Erythroblast (primary cell): ENCODE results near the gene SV2B.

Experiments used
- GATA1 ChIP-seq: IDR thresholded peaks from 2 replicates; pipeline ENCODE4 v1.6.1; 2011; ENCODE audit warnings: low read depth, mild to moderate bottlenecking, control low read depth, low read length, moderate library complexity
- POLR2A ChIP-seq: IDR thresholded peaks from 2 replicates; pipeline ENCODE4 v1.6.1; 2011; ENCODE audit warnings: mild to moderate bottlenecking, low read length

DNA sequence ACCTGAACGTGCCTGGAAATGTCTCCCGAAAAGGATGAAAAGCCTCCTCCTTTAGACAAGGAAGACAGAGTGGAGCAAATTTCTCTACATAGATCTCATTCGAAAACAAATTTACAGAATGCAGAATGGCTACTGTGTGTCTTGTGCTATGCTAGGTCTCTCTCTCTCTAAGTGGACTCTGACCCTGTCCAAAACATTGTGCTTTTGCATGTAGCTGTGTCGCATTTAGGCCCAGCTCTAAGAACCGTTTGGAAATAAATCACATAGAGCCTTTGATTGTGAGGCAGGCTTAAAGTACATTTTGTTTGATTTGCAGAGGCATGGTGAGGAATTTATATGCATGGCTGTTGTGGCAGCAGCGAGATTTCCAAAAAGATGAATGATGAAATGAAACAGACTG, 198.0 kb downstream of the SV2B start:
- no peak for TF ChIP-seq POLR2A
- no peak for TF ChIP-seq GATA1
